Tibial nerve (tissue), 4 donors: Measurements from ENCODE around the gene NOB1. TPM values are rescaled to one million over a fixed set of nuclear protein-coding genes. Genes with fewer than 3 reads are reported as not detected.
"Not testable (repeated sequence)": the region's sequence is repeated elsewhere in the genome, so short reads cannot be mapped to it uniquely, and the experiment has no call there.

Experiments
- DNase-seq, 2 donors: peaks; one replicate each; pipeline ENCODE4 v3.0.0-alpha.2; 2019; ENCODE audit warnings: low spot score in 2 of 2
- H3K27ac ChIP-seq, 4 donors: fragments of 200-600 bp; sonication (generic) in 3 of 4; one replicate each; pipeline ENCODE4 v1.5.1; 2017 to 2019; ENCODE audit warnings: mild to moderate bottlenecking in 1 of 4
- H3K27me3 ChIP-seq, 2 donors: fragments of 200-600 bp; sonication (generic) in 1 of 2; one replicate each; pipeline versions ENCODE4 v1.5.1 to v1.6.0; 2017 to 2019
- H3K36me3 ChIP-seq, 3 donors: fragments of 200-600 bp; sonication (generic); one replicate each; pipeline ENCODE4 v1.5.1; 2018 to 2019
- H3K4me1 ChIP-seq, 4 donors: fragments of 200-600 bp; sonication (generic) in 3 of 4; one replicate each; pipeline ENCODE4 v1.5.1; 2017 to 2019
- H3K4me3 ChIP-seq, 4 donors: fragments of 200-600 bp; sonication (generic) in 3 of 4; one replicate each; pipeline ENCODE4 v1.5.1; 2017 to 2019; ENCODE audit warnings: mild to moderate bottlenecking in 1 of 4, moderate library complexity in 1 of 4
- H3K9me3 ChIP-seq, 4 donors: fragments of 200-600 bp; sonication (generic) in 3 of 4; one replicate each; pipeline ENCODE4 v1.5.1; 2017 to 2019
- CTCF ChIP-seq, 5 experiments: fragments of 200-600 bp in 3 of 5; fragments of 450-650 bp in 2 of 5; sonication (generic) in 3 of 5; IDR thresholded peaks; one replicate each; pipeline ENCODE4 v1.5.1; 2016 to 2019; ENCODE audit warnings: antibody characterized with exemption in 5 of 5, mild to moderate bottlenecking in 3 of 5, moderate library complexity in 2 of 5
- EP300 ChIP-seq, 2 donors: sonication (generic); formaldehyde crosslinking; IDR thresholded peaks; one replicate each; pipeline ENCODE4 v1.6.1; 2017; ENCODE audit warnings: antibody characterized with exemption in 2 of 2, mild to moderate bottlenecking in 1 of 2
- POLR2A ChIP-seq, 2 donors: fragments of 450-650 bp; IDR thresholded peaks; one replicate each; pipeline ENCODE4 v1.6.1; 2017; ENCODE audit warnings: antibody characterized with exemption in 2 of 2, mild to moderate bottlenecking in 2 of 2, moderate library complexity in 2 of 2
- WGBS, 2 donors: methylation state at CpG; one replicate each; pipeline ENCODE4 v1.1.5; 2018; 5-methylcytosine and 5-hydroxymethylcytosine counted together
- total RNA-seq, 4 donors: library from RNA; depleted of rRNA; stranded (reverse); fragments of >200 nt; gene quantifications; one replicate each; pipeline ENCODE4 v1.1.0, GENCODE V29; 2016

Gene NOB1
- total RNA-seq, 4 donors from 2014 or later: 23.2 to 42.3 (median 38.1) TPM

- Histone ChIP-seq H3K27me3 (no peaks in the 10 kb centered on the region), H3K9me3 (no peaks in the 10 kb centered on the region), H3K27ac (no peak overlapping the region), H3K4me3 (peak overlapping the region in 1 of 4 donors; percentile 27), H3K4me1 (peaks cover 0 to 28% (median 0%) of the 10 kb centered on the region in 4 donors), H3K36me3 (peaks cover 0 to 13% (median 0%) of the 10 kb centered on the region in 3 donors)
- 39 to 44% methylated on average over 19 of the region's 19 CpGs for WGBS, 2 donors
- TF ChIP-seq EP300 (IDR thresholded peaks at IDR 0.05): peak in 1 of 2 donors; percentile 45
- TF ChIP-seq CTCF (IDR thresholded peaks at IDR 0.05): peak; percentile 87 to 91 (median 89)
- TF ChIP-seq POLR2A (IDR thresholded peaks at IDR 0.05): no peak
- peak in 1 of 2 donors; percentile 46 for DNase-seq
Observed at GRCh38 chr16:69796285-69797118, 41.8 kb upstream of the NOB1 start.

- no peaks in the 10 kb centered on the region for H3K9me3 ChIP-seq
- no peak for TF ChIP-seq POLR2A (IDR thresholded peaks at IDR 0.05)
- no peak for TF ChIP-seq EP300 (IDR thresholded peaks at IDR 0.05)
- no peak for TF ChIP-seq CTCF (IDR thresholded peaks at IDR 0.05)
- no peaks in the 10 kb centered on the region for H3K27me3 ChIP-seq
- 59 to 81% methylated on average over 2 of the region's 2 CpGs for WGBS, 2 donors
- H3K4me3 ChIP-seq: no peak overlapping the region
- peaks cover 0 to 26% (median 0%) of the 10 kb centered on the region in 3 donors for H3K36me3 ChIP-seq
- no peak overlapping the region for H3K27ac ChIP-seq
- DNase-seq: no peak
- peaks cover 0 to 21% (median 0%) of the 10 kb centered on the region in 4 donors for H3K4me1 ChIP-seq
Observed at GRCh38 chr16:69794486-69794885, 39.8 kb upstream of the NOB1 start.

DNA sequence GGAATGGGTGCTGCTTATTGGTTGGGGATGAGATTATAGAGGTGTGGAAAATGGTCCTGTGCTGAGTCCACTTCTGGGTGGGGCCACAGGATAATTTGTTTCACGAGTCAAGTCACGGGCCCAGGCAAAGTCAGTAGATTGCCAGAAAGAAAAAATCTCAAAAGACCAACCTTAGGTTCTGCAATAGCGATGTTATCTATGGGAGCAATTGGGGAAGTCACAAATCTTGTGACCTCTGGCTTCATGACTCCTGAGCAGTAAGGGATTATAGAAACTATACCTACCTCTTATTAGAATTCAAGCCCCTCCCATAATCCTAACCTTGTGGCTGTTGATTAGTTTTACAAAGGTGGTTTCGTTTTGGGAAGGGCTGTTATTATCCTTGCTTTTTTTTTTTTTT, 38.8 kb upstream of the NOB1 start:
- Histone ChIP-seq H3K27me3 (no peaks in the 10 kb centered on the region), H3K36me3 (peaks cover 0 to 30% (median 0%) of the 10 kb centered on the region in 3 donors), H3K9me3 (no peaks in the 10 kb centered on the region), H3K4me1 (peaks cover 0 to 11% (median 0%) of the 10 kb centered on the region in 4 donors), H3K27ac (no peak overlapping the region), H3K4me3 (no peak overlapping the region)
- WGBS, 2 donors: 89 to 90% methylated on average over 4 of the region's 4 CpGs
- no peak for DNase-seq
- no peak for TF ChIP-seq POLR2A (IDR thresholded peaks at IDR 0.05)
- no peak for TF ChIP-seq EP300 (IDR thresholded peaks at IDR 0.05)
- TF ChIP-seq CTCF (IDR thresholded peaks at IDR 0.05): no peak

- H3K27ac ChIP-seq, H3K4me3 ChIP-seq, H3K9me3 ChIP-seq, DNase-seq, H3K4me1 ChIP-seq, H3K27me3 ChIP-seq: not testable (repeated sequence)
- H3K36me3 ChIP-seq: peaks cover 0 to 50% (median 0%) of the 10 kb centered on the region in 3 donors
- 93 to 96% methylated on average over 6 of the region's 6 CpGs for WGBS, 2 donors
Observed at GRCh38 chr16:69791391-69791847, 36.7 kb upstream of the NOB1 start.

- no peaks in the 10 kb centered on the region for H3K27me3 ChIP-seq
- H3K27ac ChIP-seq: no peak overlapping the region
- 96 to 97% methylated on average over 4 of the region's 4 CpGs for WGBS, 2 donors
- H3K4me3 ChIP-seq: no peak overlapping the region
- H3K4me1 ChIP-seq: no peaks in the 10 kb centered on the region
- no peaks in the 10 kb centered on the region for H3K9me3 ChIP-seq
- H3K36me3 ChIP-seq: peaks cover 0 to 61% (median 0%) of the 10 kb centered on the region in 3 donors
- TF ChIP-seq CTCF (IDR thresholded peaks at IDR 0.05): no peak
- no peak for TF ChIP-seq POLR2A (IDR thresholded peaks at IDR 0.05)
- TF ChIP-seq EP300 (IDR thresholded peaks at IDR 0.05): no peak
- DNase-seq: no peak
Observed at GRCh38 chr16:69787883-69788282, 33.2 kb upstream of the NOB1 start.
